ENCODE data around the gene RPS21. TPM values are rescaled to one million over a fixed set of nuclear protein-coding genes. Genes with fewer than 3 reads are reported as not detected.

The RPS21 gene
- polyA plus RNA-seq, 12 donors, result 692 to 1,144 (median 1,032) TPM; not detected in 1

DNA sequence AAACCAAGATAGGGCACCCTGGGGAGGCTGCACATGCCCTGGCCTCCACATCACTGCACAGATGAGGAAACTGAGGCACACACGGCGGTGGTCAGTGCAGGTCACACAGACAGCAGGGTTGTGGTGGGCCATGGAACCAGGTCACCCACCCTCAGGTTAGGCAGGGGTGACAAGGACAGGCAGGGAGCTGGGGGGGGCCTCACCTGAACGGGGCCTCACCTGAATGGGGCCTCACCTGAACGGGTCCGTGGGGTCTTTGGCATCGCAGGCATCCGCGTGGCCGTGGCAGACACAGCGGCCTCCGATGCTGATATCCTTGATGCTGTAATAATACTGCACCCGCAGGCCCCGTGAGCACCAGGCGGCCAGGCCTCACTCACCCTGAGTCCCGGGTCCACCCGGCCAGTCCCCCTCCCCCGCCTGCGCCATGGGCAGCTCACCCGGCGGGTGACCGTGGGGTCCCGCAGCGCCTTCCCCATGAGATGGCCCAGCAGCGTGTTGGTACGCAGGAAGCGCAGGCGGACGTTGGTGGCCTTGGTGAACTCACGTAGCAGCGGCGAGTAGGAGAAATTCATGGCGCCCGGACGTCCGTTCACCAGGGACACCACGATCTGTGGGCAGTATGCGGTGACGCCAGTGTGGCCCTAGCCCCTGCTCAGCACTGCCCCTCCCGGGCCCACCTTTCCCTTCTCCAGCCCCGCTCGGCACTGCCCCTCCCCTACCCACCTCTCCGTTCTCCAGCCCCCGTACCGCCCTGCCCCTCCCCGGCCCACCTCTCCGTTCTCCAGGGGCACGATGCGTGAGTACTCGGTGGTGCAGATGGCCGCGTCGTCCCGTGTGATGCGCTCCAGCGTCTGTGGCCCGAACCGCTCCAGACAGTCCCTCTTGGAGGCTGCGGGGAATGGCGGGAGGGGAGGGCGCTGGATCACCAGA lies 35.2 kb upstream of the RPS21 start:
- DNase-seq, result no peak

DNA sequence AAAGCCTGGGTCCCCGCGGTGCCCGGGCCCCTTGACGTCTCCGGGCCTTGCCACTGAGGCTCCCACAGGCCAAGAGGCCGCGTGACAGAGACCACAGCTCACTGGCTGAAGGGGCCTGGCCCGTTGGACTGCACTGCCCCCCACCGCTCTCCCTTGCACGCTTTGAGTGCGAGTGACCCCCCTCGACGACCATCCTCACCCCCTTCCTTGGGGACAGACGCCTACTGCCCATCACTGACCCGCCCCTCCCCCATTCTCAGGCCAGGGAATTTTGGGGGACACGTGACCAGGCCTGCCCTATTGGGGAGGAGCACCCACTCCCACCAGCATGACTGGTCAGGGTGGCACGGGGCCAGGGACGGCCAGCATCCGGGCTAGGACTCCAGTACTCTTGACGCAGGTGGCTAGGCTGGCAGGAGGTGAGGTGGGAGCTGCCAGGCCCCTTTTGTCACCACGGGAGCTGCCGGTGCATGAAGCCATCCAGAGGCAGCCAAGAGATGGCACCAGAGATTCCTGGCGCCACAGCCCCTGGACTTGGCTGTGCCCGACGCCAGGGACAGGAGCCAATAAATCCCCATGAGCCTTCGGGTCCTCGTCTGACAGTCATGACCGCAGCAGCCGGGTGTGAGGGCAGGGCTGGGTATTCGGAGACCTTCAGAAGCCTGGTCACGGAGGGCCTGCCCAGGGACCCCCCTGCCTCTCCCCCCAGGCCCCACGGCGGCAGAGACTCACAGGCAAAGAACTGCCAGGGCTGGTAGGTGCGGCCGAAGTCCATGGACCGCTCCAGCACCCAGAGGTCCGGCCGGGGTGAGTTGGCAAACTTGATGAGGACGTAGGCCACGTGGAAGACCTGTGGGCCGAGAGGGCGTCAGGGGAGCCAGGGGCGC lies 34.3 kb upstream of the RPS21 start:
- no peak for DNase-seq

DNA sequence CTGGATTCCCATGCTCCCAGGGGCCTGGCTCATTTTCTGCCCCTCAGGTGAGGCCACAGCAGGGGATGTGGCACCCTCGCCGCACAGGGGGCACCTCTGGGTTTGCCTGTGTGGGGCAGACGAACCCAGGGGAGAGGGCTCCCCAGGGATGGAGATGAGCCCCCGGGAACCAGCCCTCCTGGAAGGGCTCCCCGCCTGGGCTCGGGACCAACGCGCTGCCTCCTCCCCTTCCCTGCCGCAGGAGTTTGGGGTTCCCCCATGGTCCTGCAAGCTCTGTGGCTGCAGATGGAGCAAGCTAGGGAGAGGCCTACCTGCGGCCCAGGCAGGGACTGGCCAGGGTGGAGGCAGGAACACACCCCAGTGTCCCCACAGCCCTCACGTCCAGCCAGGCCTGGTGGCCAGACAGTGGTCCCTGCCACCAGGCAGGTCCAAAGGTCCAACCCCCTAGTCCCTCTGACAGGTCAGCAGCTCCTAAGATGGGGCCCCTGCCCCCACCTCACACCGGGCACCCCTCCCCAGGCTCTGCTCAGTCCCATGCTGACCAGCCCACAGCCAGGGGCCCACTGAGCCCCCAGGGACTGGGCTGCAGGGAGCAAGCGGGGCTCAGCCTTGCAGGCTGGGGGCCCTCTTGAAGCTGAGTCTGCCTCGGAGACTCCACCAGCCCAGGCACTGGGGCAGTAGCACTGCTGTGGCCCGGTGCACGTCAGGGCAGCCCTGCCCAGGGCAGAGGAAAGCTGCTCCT lies 33.4 kb upstream of the RPS21 start:
- DNase-seq, result no peak

DNA sequence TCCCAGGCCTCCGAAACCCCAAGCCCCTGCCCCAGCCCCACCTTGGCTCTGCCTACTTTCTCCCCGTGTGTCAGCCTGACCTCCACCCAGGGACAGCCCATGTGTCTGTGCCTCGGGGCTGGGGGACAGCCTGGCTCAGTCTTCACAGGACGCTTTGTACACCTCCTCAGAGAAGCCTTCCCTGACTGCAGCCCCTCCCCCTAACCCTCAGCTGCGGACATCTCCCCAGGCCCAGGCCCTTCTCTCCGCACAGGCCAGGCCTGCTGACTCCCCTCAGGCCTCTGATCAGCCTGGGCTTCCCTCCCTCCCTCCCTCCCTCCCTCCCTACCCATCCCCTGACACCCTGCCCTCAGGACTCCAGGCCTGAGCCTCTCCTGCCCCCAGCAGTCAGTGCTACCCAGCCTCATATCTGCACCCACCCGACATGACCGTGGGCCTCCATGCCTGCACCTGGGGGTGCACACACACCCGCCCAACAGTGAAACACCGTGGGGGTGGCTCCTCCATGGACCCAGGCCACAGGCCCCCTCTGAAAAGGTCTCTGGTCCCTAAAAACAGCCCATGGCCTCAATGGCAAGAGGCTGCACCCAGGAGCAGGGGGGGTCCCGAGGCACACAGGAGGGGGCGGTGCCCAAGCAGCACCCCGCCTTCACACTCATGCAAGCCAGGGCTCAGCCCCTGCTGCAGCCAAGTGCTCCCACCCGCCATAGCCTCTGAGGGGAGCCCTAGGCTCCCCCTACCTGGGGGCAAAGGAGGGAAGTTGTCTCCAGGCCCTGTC lies 32.7 kb upstream of the RPS21 start:
- DNase-seq, result no peak

DNA sequence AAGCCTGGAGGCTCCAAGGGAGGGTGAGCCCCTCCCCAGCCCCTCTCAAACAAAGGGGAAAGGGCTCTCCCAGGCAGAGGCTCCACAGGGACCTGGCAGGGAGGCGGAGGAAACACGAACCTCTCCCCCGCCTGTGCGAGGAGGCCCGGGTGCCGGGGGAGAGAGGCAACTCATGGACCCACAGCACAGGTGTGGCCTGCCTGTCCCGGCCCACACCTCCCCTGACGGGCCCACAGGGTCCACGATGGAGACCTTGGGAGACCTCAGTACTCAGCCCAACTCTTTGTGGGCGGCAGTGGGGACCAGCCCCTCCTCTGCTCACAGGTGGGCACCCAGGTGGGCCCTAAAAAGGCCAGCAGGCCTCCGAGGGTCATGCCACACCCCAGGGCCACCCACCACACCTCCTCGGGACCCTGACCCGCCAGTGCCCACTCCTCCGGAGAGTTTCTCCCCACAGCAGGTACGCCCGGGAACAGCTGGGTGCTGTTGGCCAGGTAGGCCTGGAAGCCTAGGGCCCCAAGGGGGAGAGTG lies 32.0 kb upstream of the RPS21 start:
- no peak for DNase-seq

DNA sequence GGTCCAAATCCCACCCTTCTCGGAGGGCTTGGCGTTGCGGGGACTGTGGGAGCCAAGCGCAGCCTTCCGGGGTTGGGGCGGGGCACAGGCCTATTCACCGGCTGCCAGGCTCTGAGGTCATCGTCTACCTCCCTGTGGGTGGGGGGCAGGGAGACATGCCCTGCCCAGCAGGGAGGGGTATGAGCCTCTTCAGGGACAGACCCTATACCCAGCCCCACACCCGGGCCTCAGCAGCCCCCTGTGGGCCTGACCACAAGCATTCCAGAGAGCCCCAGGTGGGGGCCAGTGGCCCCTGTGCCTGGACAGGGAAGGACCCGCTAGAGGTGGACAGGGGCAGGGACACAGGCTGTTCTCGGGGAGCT lies 31.4 kb upstream of the RPS21 start:
- no peak for DNase-seq

DNA sequence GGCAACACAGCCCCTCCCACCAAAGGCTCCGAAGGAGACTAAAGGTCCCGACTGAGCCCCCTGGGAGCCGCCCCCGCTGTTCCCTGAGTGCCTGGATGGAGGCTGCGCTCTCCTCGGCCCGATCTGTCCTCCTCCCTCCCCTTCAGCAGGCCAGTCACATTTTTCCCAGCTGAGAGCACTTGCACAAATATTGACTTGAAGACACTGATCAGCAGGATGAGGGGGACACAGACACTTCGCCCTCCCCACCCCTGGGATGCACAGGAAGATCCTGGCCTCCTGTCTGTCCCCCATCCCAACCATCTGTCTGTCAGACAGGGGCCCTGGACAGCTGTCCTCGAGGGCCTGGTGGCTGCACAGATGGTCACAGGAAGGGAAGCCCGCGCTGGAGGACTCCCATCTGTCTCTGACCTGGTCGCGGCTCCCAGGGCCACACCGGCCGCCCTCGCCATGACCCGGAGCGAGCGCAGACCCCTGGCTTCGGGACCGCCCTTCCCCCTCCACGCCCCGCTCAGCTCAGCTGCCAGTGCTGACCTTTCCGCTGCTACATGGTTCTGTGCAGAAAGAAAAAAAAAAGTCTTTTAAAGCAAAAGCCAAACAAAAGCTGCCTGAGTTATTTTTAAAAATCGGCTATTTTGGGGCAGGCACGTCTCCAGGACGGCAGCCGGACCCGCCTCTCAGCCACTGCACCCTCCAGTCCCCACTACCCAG lies 30.9 kb upstream of the RPS21 start:
- no peak for DNase-seq

DNA sequence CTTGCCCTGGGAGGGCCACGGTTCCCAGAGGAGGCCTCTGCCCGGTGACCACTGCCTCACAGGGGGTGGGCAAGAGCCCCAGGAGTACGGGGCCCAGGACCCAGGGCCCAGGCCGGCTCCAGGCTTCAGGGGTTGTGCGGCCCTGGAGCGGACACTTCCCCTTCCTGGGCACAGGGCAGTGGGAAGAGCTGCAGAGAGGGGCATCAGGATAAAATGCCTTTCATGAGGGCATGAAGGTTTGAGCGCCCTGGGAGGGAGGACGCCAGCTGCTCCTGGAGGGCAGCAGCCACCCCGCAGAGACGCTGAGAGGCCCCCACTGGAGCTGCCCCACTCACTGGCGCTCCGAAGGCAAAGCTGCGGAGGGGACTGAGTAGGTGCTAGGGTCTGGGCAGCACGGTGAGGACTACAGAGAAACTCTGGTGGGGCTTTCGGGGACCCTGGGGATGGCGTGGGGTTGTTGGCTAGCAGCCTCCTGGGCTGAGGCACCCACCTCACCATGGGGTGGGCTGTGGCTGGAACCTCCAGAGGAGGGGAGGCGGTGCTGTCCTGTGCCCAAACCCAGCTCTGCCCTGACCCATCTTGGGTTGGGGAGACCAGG lies 30.2 kb upstream of the RPS21 start:
- DNase-seq, result no peak

DNA sequence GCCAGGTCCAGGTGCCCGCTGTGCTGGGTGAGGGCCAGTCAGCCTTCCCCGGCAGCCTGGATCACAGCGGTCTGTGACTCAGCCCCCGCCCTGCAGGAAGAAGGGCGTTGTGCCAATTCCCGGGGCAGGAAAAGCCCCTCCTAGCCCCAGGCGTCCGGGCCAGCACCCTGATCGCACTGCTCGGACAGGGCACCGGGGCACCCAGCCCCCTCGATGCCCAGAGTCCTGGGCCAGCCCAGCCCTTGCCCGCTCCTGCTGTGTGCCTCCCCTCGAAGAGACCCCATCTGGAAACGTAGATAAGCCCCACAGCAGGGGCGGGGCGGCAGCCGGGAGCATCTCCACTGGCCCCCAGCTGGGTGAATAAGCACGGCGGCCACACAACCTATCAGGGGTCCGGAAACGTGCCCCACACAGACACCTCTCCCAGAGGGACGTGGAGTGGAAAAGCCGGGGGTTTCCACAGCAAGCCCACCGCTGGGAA lies 29.7 kb upstream of the RPS21 start:
- DNase-seq, result no peak

DNA sequence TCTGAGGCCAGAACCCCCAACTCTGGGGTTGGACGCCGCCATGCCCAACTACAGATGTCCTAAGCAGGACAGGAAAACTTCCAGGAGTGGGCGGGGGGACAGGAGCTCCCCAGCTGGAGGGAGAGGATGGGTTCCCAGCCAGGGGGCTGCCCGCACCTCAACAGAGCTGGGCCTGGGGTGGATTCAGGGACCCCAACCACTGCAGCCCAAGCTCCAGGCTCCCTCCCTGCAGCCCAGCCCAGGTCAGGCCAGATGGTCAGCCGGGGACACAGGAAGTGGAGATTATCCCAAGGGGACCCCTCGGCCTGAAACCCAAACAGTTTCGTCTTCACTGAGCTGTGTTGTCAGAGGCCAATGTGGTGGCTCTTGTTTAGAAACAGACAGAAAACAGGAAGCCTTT lies 29.2 kb upstream of the RPS21 start:
- DNase-seq, result no peak

DNA sequence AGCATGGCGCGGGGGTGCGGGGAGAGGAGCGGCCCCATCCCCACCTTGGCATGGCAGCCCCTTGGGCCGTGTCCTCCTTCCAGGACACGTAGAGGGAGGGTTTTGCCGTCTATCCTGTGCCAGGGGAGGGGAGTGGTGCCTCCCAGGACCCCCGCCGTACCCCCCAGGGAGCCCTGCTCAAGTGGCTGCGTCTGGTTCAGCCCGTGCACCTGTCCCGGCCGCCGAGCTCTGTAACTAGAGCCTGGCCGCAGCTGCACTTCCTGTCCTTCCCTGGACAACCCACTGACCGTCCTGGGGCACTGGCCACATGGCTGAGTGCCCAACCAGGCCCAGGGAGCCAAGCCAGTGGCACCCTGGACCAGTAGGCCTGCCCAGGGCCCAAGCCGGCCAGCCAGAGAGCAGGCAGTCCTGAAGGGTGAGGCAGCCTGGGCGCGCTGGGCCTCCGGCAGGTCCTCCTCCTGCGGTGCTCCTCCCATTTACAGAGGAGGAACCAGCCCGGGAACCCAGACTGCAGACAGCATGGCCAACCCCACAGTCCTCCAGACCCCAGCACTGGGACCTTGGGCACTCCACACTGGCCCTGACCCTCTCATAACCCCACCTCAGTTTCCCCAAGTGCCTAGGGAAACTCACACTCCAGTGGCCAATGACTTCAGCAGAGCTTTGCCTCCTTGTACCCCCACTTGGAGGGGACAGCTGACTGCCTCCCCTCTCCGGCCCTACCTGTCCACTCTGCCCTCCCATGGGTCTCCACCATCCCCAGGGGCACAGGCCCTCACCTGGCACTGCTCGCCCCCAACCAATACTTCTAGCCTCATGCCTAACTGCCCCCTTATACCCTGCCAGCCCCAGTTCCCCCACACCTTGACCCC lies 28.5 kb upstream of the RPS21 start:
- DNase-seq, result no peak

DNA sequence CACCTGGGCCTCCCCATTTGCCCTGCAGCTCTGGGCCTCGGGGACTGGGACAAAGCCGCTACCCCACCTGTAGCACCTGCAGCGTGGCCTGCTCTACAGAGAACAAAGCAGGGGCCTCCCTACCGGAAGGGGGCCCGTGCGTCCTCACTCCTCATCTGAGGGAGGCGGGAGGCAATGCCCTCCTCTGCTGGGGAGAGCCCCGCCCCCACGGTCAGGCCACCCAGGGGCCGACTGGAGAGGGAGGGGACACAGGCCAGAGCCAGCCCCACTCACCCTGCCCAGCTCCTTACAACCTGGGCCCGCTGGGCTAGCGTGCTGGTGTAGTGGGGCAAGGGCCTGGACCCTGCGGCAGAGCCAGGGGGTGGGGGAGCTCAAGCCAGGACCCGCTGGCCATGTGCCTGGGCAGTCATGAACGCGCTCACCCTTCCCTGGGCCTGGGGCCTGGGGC lies 27.8 kb upstream of the RPS21 start:
- no peak for DNase-seq

DNA sequence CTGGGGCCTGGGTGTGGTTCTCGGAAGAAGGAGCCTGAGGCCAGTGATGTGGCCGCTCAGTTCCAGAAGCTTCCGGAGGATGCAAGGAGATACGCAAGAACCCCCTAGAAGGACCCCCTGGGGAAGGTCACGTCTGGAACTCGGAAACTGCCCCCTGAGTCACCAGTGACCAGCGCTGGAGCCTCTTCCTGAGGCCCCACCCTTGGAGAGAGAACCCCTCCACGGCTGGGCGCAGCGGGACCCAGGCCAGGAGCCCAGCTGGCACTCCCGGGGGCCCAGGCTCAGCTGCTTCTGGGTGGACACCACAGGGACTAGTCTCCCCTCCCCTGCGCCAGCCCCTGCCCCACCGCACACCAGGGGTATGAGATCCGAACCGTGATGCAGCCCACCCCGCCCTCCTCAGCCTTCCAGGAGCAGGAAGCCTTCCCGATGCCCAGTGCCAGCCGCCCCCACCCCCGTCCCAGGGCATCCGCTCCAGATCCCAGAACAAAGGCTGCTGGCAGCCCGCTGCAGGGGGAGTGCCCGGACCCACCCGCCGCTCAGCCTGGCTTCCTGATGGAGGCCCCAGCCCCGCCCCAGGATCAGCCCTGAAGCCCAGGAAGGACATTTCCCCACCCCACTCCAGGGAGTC lies 27.3 kb upstream of the RPS21 start:
- no peak for DNase-seq

DNA sequence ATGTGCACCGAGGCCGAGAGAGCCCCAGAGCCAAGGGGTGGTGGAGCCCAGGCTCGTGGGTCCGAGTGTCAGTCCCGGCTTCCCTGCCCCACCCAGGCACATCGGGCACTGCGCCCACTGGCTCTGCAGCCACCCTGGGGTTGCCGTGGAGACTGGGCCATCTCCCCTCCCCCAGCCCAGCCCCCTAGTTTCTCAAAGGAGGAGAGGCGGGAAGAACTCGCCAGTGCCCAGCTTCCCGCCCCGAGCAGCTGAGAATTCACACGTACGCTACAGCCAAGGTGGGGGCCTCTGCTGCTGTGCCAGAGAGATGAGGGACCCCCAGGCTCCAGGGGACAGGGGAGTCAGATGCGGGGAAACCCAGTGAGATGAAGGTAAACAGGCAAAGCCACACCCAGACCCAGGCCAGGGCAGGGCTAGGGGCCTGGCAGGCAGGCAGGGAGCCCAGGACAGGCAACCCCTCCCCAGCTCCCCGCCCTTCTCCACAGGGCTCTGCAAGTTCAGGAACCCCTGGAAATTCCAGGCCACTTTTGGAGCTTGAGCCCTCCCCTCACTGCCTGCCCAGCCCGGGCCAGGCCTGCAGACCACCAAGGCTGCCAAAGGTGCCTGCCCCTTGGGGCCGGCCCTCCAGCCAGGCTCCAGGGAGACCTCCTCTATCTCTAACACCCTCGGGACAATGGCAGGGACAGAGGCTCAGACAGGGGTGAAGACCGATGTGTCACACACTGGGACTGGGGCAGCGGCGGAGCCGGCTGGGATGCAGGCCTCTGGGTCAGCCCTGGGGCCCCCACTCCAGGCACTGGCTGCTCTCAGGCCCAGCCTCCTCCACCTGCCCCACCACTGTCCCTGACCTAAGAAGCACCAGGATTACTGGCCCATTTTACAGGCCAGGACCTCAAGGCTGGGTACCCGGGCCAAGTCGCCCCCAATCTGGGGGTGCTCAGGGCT lies 25.8 kb upstream of the RPS21 start:
- no peak for DNase-seq

DNA sequence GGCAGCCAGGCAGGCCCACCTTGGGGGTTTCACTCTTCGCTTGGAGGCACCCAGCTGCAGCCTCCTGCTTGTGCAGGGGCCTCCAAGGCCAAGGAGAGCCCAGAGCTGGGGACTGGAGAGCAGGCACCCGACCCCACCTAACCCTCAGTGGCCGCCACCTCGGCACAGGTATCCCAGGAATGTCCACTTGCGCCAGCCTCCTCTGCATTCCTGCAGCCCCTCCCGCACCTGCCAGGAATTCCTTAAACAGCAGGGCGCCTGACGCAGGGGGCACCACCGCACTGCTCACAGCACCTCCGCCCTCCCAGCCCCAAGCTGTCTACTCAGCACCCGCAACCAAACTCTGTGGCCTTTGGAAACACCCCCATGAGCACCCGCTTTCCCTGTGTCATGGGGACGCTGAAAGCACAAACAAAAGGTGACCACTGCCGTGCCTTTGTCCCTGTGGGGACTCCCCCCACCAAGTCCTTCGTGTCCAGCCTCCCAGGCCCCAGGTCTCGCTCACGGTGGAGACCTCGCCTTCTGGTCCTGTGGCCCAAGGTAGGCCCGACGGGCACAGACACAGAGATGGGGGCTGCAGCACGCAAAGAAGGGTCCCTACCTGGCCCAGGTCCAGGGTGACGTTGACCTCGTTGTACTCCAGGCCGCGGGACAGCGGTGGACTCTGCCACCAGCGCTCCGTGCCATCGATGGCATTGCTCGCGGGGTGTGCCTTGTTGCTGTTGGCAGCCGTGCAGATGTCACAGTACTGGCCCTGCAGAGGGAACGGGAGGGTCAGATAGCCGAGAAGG lies 24.9 kb upstream of the RPS21 start:
- DNase-seq, result no peak

DNA sequence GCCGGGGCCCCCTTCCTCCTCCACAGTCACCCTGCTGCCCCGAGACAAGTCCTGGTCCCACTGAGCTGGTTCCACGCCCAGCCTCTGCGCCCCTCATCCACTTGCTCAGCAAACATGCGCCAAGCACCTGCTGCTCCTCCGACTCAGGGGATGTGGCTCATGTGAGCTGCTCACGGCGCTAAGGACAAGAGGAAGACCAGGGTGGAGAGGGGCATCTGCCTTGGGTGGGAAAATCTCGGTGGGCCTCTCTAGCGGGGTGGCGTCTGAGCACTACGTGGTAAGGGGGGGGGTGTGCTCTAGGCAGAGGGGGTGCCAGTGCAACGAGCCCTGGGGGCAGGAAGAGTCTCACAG lies 24.3 kb upstream of the RPS21 start:
- DNase-seq, result no peak

Measured in muscle of arm (tissue), 12 donors.